HAP-1 (cell line): Measurements from ENCODE around the gene BPIFA2.
A peak's percentile ranks its signal among the peaks of the same experiment; 100 is the strongest.
"Not testable (repeated sequence)": the region's sequence is repeated elsewhere in the genome, so short reads cannot be mapped to it uniquely, and the experiment has no call there.

Source experiments
- DNase-seq, 2 experiments: peaks; one replicate each; pipeline ENCODE4 v3.0.0-alpha.2; 2016 to 2020; ENCODE audit warnings: low spot score in 2 of 2
- H3K27me3 ChIP-seq: fragments of 250-450 bp; sonication (Bioruptor Pico); 2 replicates; pipeline ENCODE4 v1.5.1; 2020; ENCODE audit warnings: low read depth, mild to moderate bottlenecking, moderate library complexity
- H3K36me3 ChIP-seq: fragments of 250-450 bp; sonication (Bioruptor Pico); replicated peaks from 2 replicates; pipeline ENCODE4 v1.5.1; 2020; ENCODE audit warnings: mild to moderate bottlenecking
- H3K4me1 ChIP-seq: fragments of 250-450 bp; sonication (Bioruptor Pico); 2 replicates; pipeline ENCODE4 v1.5.1; 2020; ENCODE audit warnings: mild to moderate bottlenecking
- H3K4me3 ChIP-seq: fragments of 250-450 bp; sonication (Bioruptor Pico); 2 replicates; pipeline ENCODE4 v1.5.1; 2020; ENCODE audit warnings: mild to moderate bottlenecking, moderate library complexity
- H3K9me3 ChIP-seq: fragments of 250-450 bp; sonication (Bioruptor Pico); 2 replicates; pipeline ENCODE4 v1.5.1; 2020; ENCODE audit warnings: mild to moderate bottlenecking, moderate library complexity
- in situ Hi-C: fragments of 300-500 bp; cut with MboI; formaldehyde crosslinking; loops from 3 replicates; pipeline ENCODE4 v1.14.3; 2020; ENCODE audit warnings: low sequenced_read_pairs, inconsistent platforms, mixed read lengths

Gene BPIFA2

GRCh38 chr20:33166533-33167113, 1.3 kb upstream of the BPIFA2 start:
- Histone ChIP-seq H3K9me3 (peaks cover 5% of the 10 kb centered on the region), H3K4me1 (no peaks in the 10 kb centered on the region), H3K27me3 (no peaks in the 10 kb centered on the region), H3K4me3 (no peak overlapping the region), H3K36me3 (no peaks in the 10 kb centered on the region)
- DNase-seq: no peak
- in situ Hi-C loops: no loop called here

- H3K9me3 ChIP-seq: peaks cover 5% of the 10 kb centered on the region
- in situ Hi-C loops: no loop called here
- H3K4me3 ChIP-seq: no peak overlapping the region
- H3K4me1 ChIP-seq: no peaks in the 10 kb centered on the region
- peak in 1 of 2 experiments; percentile 28 for DNase-seq
- H3K27me3 ChIP-seq: no peaks in the 10 kb centered on the region
- no peaks in the 10 kb centered on the region for H3K36me3 ChIP-seq
These were observed 1.3 kb downstream of the BPIFA2 start for GRCh38 chr20:33169176-33169794.

GRCh38 chr20:33172781-33173180, 4.8 kb downstream of the BPIFA2 start:
- H3K27me3 ChIP-seq: no peaks in the 10 kb centered on the region
- in situ Hi-C loops: no loop called here
- DNase-seq: no peak
- no peaks in the 10 kb centered on the region for H3K36me3 ChIP-seq
- H3K4me1 ChIP-seq: no peaks in the 10 kb centered on the region
- no peak overlapping the region for H3K4me3 ChIP-seq
- peaks cover 5% of the 10 kb centered on the region for H3K9me3 ChIP-seq

GRCh38 chr20:33175123-33175522, 7.2 kb downstream of the BPIFA2 start:
- DNase-seq: no peak
- no peaks in the 10 kb centered on the region for H3K9me3 ChIP-seq
- no peaks in the 10 kb centered on the region for H3K36me3 ChIP-seq
- no peaks in the 10 kb centered on the region for H3K4me1 ChIP-seq
- no peaks in the 10 kb centered on the region for H3K27me3 ChIP-seq
- in situ Hi-C loops: no loop called here
- no peak overlapping the region for H3K4me3 ChIP-seq

GRCh38 chr20:33176101-33176500, 8.1 kb downstream of the BPIFA2 start:
- Histone ChIP-seq H3K4me3 (no peak overlapping the region), H3K36me3 (no peaks in the 10 kb centered on the region), H3K4me1 (no peaks in the 10 kb centered on the region), H3K27me3 (no peaks in the 10 kb centered on the region), H3K9me3 (no peaks in the 10 kb centered on the region)
- peak in 1 of 2 experiments; percentile 11 for DNase-seq
- in situ Hi-C loops: no loop called here

GRCh38 chr20:33177866-33178265, 9.9 kb downstream of the BPIFA2 start:
- in situ Hi-C loops: no loop called here
- no peaks in the 10 kb centered on the region for H3K36me3 ChIP-seq
- no peaks in the 10 kb centered on the region for H3K9me3 ChIP-seq
- H3K27me3 ChIP-seq: no peaks in the 10 kb centered on the region
- no peaks in the 10 kb centered on the region for H3K4me1 ChIP-seq
- DNase-seq: no peak
- no peak overlapping the region for H3K4me3 ChIP-seq

GRCh38 chr20:33178726-33179125, 10.8 kb downstream of the BPIFA2 start:
- Histone ChIP-seq H3K4me1 (no peaks in the 10 kb centered on the region), H3K4me3 (no peak overlapping the region), H3K9me3 (no peaks in the 10 kb centered on the region), H3K36me3 (no peaks in the 10 kb centered on the region), H3K27me3 (no peaks in the 10 kb centered on the region)
- in situ Hi-C loops: no loop called here
- DNase-seq: peak in 1 of 2 experiments; percentile 40

- in situ Hi-C loops: no loop called here
- no peaks in the 10 kb centered on the region for H3K4me1 ChIP-seq
- no peaks in the 10 kb centered on the region for H3K36me3 ChIP-seq
- H3K4me3 ChIP-seq: no peak overlapping the region
- H3K27me3 ChIP-seq: no peaks in the 10 kb centered on the region
- DNase-seq: no peak
- H3K9me3 ChIP-seq: no peaks in the 10 kb centered on the region
These were observed 12.2 kb downstream of the BPIFA2 start for GRCh38 chr20:33180169-33180568.

GRCh38 chr20:33181482-33182093, 13.6 kb downstream of the BPIFA2 start:
- in situ Hi-C loops: no loop called here
- no peak for DNase-seq

GRCh38 chr20:33183312-33183711, 15.4 kb downstream of the BPIFA2 start:
- DNase-seq: no peak
- H3K4me1 ChIP-seq: no peaks in the 10 kb centered on the region
- H3K9me3 ChIP-seq: no peaks in the 10 kb centered on the region
- in situ Hi-C loops: no loop called here
- H3K27me3 ChIP-seq: no peaks in the 10 kb centered on the region
- no peaks in the 10 kb centered on the region for H3K36me3 ChIP-seq
- H3K4me3 ChIP-seq: no peak overlapping the region

More at GRCh38 chr20:33181482-33182093, 13.6 kb downstream of the BPIFA2 start:
- H3K4me3 ChIP-seq: no peak overlapping the region
- no peaks in the 10 kb centered on the region for H3K36me3 ChIP-seq
- no peaks in the 10 kb centered on the region for H3K27me3 ChIP-seq
- no peaks in the 10 kb centered on the region for H3K9me3 ChIP-seq
- no peaks in the 10 kb centered on the region for H3K4me1 ChIP-seq

- H3K4me1 ChIP-seq, H3K4me3 ChIP-seq, DNase-seq, in situ Hi-C loops, H3K9me3 ChIP-seq, H3K27me3 ChIP-seq, H3K36me3 ChIP-seq: not testable (repeated sequence)
These were observed 17.2 kb downstream of the BPIFA2 start for GRCh38 chr20:33185031-33185590.

- Histone ChIP-seq H3K36me3 (no peaks in the 10 kb centered on the region), H3K9me3 (no peaks in the 10 kb centered on the region), H3K4me3 (no peak overlapping the region), H3K4me1 (no peaks in the 10 kb centered on the region), H3K27me3 (no peaks in the 10 kb centered on the region)
- in situ Hi-C loops: no loop called here
- no peak for DNase-seq
These were observed 19.5 kb downstream of the BPIFA2 start for GRCh38 chr20:33187491-33187890.

GRCh38 chr20:33188421-33188820, 20.5 kb downstream of the BPIFA2 start:
- Histone ChIP-seq H3K4me3 (no peak overlapping the region), H3K27me3 (no peaks in the 10 kb centered on the region), H3K9me3 (no peaks in the 10 kb centered on the region), H3K4me1 (no peaks in the 10 kb centered on the region), H3K36me3 (no peaks in the 10 kb centered on the region)
- in situ Hi-C loops: no loop called here
- DNase-seq: no peak

- in situ Hi-C loops: no loop called here
- no peaks in the 10 kb centered on the region for H3K36me3 ChIP-seq
- no peak for DNase-seq
- peaks cover 8% of the 10 kb centered on the region; the same call in 1 of the 2 replicates for H3K27me3 ChIP-seq
- H3K4me3 ChIP-seq: no peak overlapping the region
- H3K4me1 ChIP-seq: no peaks in the 10 kb centered on the region
- no peaks in the 10 kb centered on the region for H3K9me3 ChIP-seq
These were observed 23.5 kb downstream of the BPIFA2 start for GRCh38 chr20:33191484-33191883.
